SK-N-MC (cell line): ENCODE measurements around the gene LUZP2.

Experiments used
- DNase-seq: peaks from one replicate; pipeline ENCODE4 v3.0.0-alpha.2; 2011; ENCODE audit warnings: low read depth, low spot score
- H3K27ac ChIP-seq: fragments of 200-600 bp; sonication (generic); 2 replicates; pipeline ENCODE4 v1.5.1; 2016; ENCODE audit warnings: mixed run types
- H3K36me3 ChIP-seq: fragments of 200-600 bp; sonication (generic); 2 replicates; pipeline ENCODE4 v1.6.1; 2017; ENCODE audit warnings: antibody characterized with exemption, low read length, mixed read lengths; ENCODE audit not compliant: insufficient read depth
- H3K4me3 ChIP-seq: fragments of 200-600 bp; sonication (generic); 2 replicates; pipeline ENCODE4 v1.5.1; 2016
- H3K9ac ChIP-seq: fragments of 200-600 bp; sonication (generic); 2 replicates; pipeline ENCODE4 v1.8.0; 2017; ENCODE audit warnings: mixed run types, mixed read lengths; ENCODE audit not compliant: insufficient read length
- H3K9me3 ChIP-seq: fragments of 200-600 bp; sonication (generic); 2 replicates; pipeline ENCODE4 v1.6.1; 2017; ENCODE audit warnings: low read depth, mild to moderate bottlenecking, antibody characterized with exemption, low read length, moderate library complexity, mixed read lengths
- EZH2 ChIP-seq: fragments of 200-600 bp; sonication (generic); IDR thresholded peaks from one replicate; pipeline ENCODE4 v1.6.1; 2017; ENCODE audit warnings: antibody characterized with exemption
- FOXP2 ChIP-seq: optimal IDR thresholded peaks from 2 replicates; pipeline ENCODE3; 2011; ENCODE audit warnings: mild to moderate bottlenecking, moderate library complexity; ENCODE audit not compliant: insufficient read depth; ENCODE audit errors: extremely low read length, control extremely low read depth
- POLR2AphosphoS5 ChIP-seq: IDR thresholded peaks from 2 replicates; pipeline ENCODE4 v1.6.1; 2012; ENCODE audit warnings: mild to moderate bottlenecking, low read depth, low read length, borderline replicate concordance

LUZP2 gene

DNA sequence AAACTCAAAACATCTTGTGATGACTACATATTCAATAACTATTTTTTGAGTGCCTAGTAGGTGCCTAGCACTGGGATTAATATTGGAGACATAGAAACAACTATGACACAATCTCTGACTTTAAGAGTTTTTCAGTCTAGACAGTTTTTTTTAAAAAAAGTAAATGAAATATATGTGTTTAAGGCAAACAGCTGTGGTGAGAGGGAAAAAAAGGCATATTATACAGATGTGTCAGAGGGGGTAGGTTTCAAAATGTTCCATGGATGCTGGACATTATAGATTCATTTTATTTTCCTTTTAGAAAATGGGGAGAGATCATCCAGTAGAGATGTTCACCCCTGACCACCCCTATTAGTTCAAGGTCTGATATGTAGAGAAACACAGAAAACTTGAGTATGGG lies 90.8 kb downstream of the LUZP2 start:
- H3K9ac ChIP-seq: no peak overlapping the region
- no peak overlapping the region for H3K27ac ChIP-seq
- H3K36me3 ChIP-seq: no peaks in the 10 kb centered on the region
- no peaks in the 10 kb centered on the region for H3K9me3 ChIP-seq
- DNase-seq: no peak
- no peak for TF ChIP-seq POLR2AphosphoS5
- TF ChIP-seq EZH2: no peak
- H3K4me3 ChIP-seq: no peak overlapping the region

DNA sequence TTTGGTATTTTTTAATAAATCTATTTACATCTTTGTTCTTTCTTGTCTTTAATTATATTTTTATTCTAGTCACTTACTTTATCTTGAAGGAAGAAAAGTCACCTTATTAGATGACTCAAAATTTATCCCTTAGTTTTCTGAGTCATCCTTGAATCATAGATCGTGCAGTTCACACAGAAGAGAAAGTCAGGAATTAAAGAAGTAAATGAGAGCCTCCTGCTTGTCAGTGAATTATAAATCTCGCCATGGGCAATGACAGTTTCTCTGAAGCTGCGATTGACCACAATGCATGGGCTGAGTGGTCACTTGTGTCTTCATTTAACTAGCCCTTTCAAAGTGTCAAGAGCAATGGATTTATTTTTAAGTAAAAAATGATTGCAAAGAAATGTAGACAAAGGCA lies 91.2 kb downstream of the LUZP2 start:
- H3K9ac ChIP-seq: no peak overlapping the region
- no peak overlapping the region for H3K4me3 ChIP-seq
- no peak overlapping the region for H3K27ac ChIP-seq
- H3K36me3 ChIP-seq: no peaks in the 10 kb centered on the region
- no peak for TF ChIP-seq FOXP2
- TF ChIP-seq POLR2AphosphoS5: no peak
- TF ChIP-seq EZH2: no peak
- DNase-seq: no peak
- H3K9me3 ChIP-seq: no peaks in the 10 kb centered on the region

GRCh38 chr11:24589064-24589463 lies 92.2 kb downstream of the LUZP2 start:
- DNase-seq: no peak
- H3K9ac ChIP-seq: no peak overlapping the region
- no peaks in the 10 kb centered on the region for H3K36me3 ChIP-seq
- no peak overlapping the region for H3K27ac ChIP-seq
- TF ChIP-seq EZH2 (no peak), FOXP2 (no peak), POLR2AphosphoS5 (no peak)
- no peaks in the 10 kb centered on the region for H3K9me3 ChIP-seq
- H3K4me3 ChIP-seq: no peak overlapping the region

- H3K36me3 ChIP-seq: no peaks in the 10 kb centered on the region
- H3K4me3 ChIP-seq: no peak overlapping the region
- H3K27ac ChIP-seq: no peak overlapping the region
- H3K9me3 ChIP-seq: no peaks in the 10 kb centered on the region
- no peak overlapping the region for H3K9ac ChIP-seq
- DNase-seq: no peak
- TF ChIP-seq EZH2 (no peak), FOXP2 (no peak), POLR2AphosphoS5 (no peak)
These were observed 94.4 kb downstream of the LUZP2 start for GRCh38 chr11:24591283-24591682.

DNA sequence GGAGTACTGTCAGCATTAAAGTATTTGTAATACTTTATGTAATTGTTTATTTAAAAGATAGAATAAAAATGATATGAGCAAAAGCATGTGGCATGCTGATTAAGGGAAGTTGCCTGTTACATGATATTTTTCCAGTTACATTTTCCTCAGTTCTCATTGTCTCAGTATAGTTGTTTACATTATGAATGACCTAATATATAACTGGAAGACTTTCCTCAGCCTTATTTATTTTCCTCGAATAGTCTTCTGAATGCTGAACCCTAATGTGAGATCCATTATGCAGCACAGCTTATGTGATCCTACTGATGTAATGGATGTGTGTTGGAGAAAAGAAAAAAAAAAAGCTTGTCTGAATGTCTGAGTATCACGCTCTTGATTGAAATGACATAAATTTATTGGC lies 95.5 kb downstream of the LUZP2 start:
- no peaks in the 10 kb centered on the region for H3K9me3 ChIP-seq
- no peaks in the 10 kb centered on the region for H3K36me3 ChIP-seq
- no peak overlapping the region for H3K27ac ChIP-seq
- DNase-seq: no peak
- no peak overlapping the region for H3K4me3 ChIP-seq
- H3K9ac ChIP-seq: no peak overlapping the region
- TF ChIP-seq POLR2AphosphoS5 (no peak), FOXP2 (no peak), EZH2 (no peak)

GRCh38 chr11:24593332-24593731 lies 96.5 kb downstream of the LUZP2 start:
- H3K9ac ChIP-seq: no peak overlapping the region
- no peak for TF ChIP-seq POLR2AphosphoS5
- no peak overlapping the region for H3K27ac ChIP-seq
- no peak overlapping the region for H3K4me3 ChIP-seq
- DNase-seq: no peak
- H3K9me3 ChIP-seq: no peaks in the 10 kb centered on the region
- H3K36me3 ChIP-seq: no peaks in the 10 kb centered on the region

DNA sequence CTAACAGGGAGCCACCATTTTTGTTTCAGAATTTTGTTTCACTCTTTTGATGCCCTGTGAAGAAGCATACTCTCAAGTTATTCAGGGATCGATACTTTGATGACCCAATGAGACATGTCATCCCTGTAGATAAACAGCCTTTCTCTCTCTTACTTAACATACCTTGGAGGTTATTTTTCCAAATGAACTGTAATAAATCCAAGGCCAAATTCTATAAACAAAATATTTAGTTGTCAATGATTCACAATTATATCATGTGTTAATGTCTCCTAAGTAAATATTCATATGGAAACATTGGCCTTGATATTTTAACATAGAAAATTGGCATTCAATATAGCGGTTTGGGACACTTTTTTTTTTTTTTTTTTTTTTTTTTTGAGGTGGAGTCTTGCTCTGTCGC lies 97.5 kb downstream of the LUZP2 start:
- Histone ChIP-seq H3K9me3 (no peaks in the 10 kb centered on the region), H3K36me3 (no peaks in the 10 kb centered on the region), H3K4me3 (no peak overlapping the region), H3K27ac (no peak overlapping the region), H3K9ac (no peak overlapping the region)
- DNase-seq: no peak
- TF ChIP-seq FOXP2: no peak
- no peak for TF ChIP-seq EZH2
- TF ChIP-seq POLR2AphosphoS5: no peak

DNA sequence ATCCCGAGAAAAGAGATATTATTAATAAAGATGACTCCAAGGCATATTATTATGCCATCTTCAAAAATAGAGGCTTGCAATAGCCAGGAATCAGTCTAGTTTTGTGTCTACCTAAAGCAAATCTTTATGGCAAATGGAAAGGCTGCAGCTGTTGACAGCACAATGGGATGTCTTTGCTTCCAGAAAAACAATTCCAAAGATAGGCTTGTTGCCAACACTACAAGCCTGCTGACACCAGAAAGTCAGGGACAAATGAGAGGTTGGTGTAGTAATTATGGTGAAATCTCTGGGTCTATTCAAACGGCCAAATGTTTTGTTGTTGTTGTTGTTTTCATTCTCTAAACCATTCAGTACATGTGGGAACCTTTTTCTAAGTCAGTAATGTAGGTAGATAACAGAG lies 101.8 kb downstream of the LUZP2 start:
- no peak overlapping the region for H3K4me3 ChIP-seq
- no peak overlapping the region for H3K27ac ChIP-seq
- H3K9me3 ChIP-seq: no peaks in the 10 kb centered on the region
- no peak for DNase-seq
- H3K36me3 ChIP-seq: no peaks in the 10 kb centered on the region
- TF ChIP-seq EZH2: no peak
- TF ChIP-seq POLR2AphosphoS5: no peak
- no peak for TF ChIP-seq FOXP2
- H3K9ac ChIP-seq: no peak overlapping the region

DNA sequence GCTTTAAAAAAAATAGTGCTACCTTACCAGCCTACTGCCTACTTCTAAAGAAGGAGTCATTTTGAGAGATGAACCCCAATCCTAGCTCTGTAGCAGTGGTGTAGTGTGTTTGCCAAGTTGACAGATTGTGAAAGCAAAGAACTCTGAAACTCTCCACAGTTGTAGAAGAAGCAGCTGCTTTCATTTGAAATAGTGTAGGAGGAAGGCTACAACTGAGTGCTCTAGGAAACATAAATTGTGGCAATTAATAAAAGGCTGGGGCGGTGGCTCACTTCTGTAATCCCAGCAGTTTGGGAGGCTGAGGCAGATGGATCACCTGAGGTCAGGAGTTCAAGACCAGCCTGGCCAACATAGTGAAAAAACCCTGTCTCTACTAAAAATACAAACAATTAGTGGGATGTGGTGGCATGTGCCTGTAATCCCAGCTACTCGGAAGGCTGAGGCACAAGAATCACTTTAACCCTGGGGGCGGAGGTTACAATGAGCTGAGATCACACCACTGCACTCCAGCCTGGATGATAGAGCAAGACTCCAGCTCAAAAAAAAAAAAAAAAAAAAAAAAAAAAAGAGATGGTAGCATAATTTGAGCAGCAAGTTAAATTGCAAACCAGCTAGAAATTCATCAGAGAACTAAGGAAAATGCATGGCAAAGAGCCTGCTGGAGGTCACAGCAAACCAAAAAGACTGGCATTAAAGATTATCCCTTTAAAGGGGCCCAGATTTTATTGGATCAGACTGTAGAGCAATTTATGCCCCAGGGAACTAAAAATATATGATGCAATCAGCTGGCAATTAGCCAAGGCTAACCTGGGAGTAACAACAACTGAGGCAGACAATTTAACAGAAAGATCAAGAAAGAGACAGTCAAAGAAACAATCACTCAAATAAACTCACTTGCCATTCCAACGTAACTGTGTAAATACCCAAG lies 112.6 kb downstream of the LUZP2 start:
- Histone ChIP-seq H3K9me3 (no peaks in the 10 kb centered on the region), H3K36me3 (no peaks in the 10 kb centered on the region), H3K4me3 (no peak overlapping the region), H3K27ac (no peak overlapping the region), H3K9ac (no peak overlapping the region)
- DNase-seq: no peak
- TF ChIP-seq EZH2 (no peak), FOXP2 (no peak), POLR2AphosphoS5 (no peak)
